MM.1S (cell line): Measurements from ENCODE around the gene HCRTR1.

ENCODE experiments used
- DNase-seq: peaks from one replicate; pipeline ENCODE4 v3.0.0-alpha.2; 2015
- H2AFZ ChIP-seq: fragments of 300-600 bp; sonication (generic); 2 replicates; pipeline ENCODE4 v1.6.0; 2016; ENCODE audit warnings: antibody characterized with exemption, low read length
- H3F3A ChIP-seq: fragments of 300-600 bp; sonication (generic); 2 replicates; pipeline ENCODE4 v1.6.1; 2016; ENCODE audit warnings: mild to moderate bottlenecking, antibody characterized with exemption, low read length, moderate library complexity, mixed read lengths; ENCODE audit not compliant: insufficient read depth
- H3K27ac ChIP-seq: fragments of 300-600 bp; sonication (generic); 2 replicates; pipeline ENCODE4 v1.5.1; 2016; ENCODE audit warnings: mild to moderate bottlenecking, low read length
- H3K27me3 ChIP-seq: fragments of 300-600 bp; sonication (generic); replicated peaks from 2 replicates; pipeline ENCODE4 v1.6.0; 2016; ENCODE audit warnings: low read length; ENCODE audit not compliant: insufficient read depth
- H3K36me3 ChIP-seq: fragments of 300-600 bp; sonication (generic); replicated peaks from 2 replicates; pipeline ENCODE4 v1.6.1; 2016; ENCODE audit warnings: mild to moderate bottlenecking, low read length, mixed read lengths; ENCODE audit not compliant: insufficient read depth
- H3K4me1 ChIP-seq: fragments of 300-600 bp; sonication (generic); 2 replicates; pipeline ENCODE4 v1.6.1; 2016; ENCODE audit warnings: low read length, mixed read lengths
- H3K4me2 ChIP-seq: fragments of 300-600 bp; sonication (generic); 2 replicates; pipeline ENCODE4 v1.6.0; 2016; ENCODE audit warnings: low read depth, low read length
- H3K4me3 ChIP-seq: fragments of 300-600 bp; sonication (generic); 2 replicates; pipeline ENCODE4 v1.5.1; 2016; ENCODE audit warnings: low read length, mixed read lengths
- H3K79me2 ChIP-seq: fragments of 300-600 bp; sonication (generic); 2 replicates; pipeline ENCODE4 v1.6.1; 2016; ENCODE audit warnings: mixed run types, low read length, mixed read lengths
- H3K9ac ChIP-seq: fragments of 300-600 bp; sonication (generic); 2 replicates; pipeline ENCODE4 v1.6.1; 2016; ENCODE audit warnings: low read length, mixed read lengths
- H3K9me2 ChIP-seq: fragments of 300-600 bp; sonication (generic); replicated peaks from 2 replicates; pipeline ENCODE4 v1.6.1; 2016; ENCODE audit warnings: mild to moderate bottlenecking, low read length, mixed read lengths; ENCODE audit not compliant: insufficient read depth
- H3K9me3 ChIP-seq: fragments of 300-600 bp; sonication (generic); replicated peaks from 2 replicates; pipeline ENCODE4 v1.6.1; 2016; ENCODE audit warnings: mild to moderate bottlenecking, low read length, mixed read lengths; ENCODE audit not compliant: insufficient read depth
- H4K20me1 ChIP-seq: fragments of 300-600 bp; sonication (generic); 2 replicates; pipeline ENCODE4 v1.6.1; 2016; ENCODE audit warnings: mild to moderate bottlenecking, low read length, moderate library complexity, mixed read lengths; ENCODE audit not compliant: insufficient read depth
- CTCF ChIP-seq: fragments of 300-600 bp; sonication (generic); IDR thresholded peaks from 2 replicates; pipeline ENCODE4 v1.5.1; 2016; ENCODE audit warnings: antibody characterized with exemption, low read length, mixed read lengths
- EZH2 ChIP-seq: fragments of 300-600 bp; sonication (generic); optimal IDR thresholded peaks from 2 replicates; pipeline ENCODE3; 2017; ENCODE audit warnings: low read depth, mild to moderate bottlenecking, antibody characterized with exemption, low read length, mixed read lengths
- EZH2phosphoT487 ChIP-seq: fragments of 300-600 bp; sonication (generic); IDR thresholded peaks from 2 replicates; pipeline ENCODE4 v1.6.1; 2018; ENCODE audit warnings: antibody characterized with exemption, low read length

The HCRTR1 gene

DNA sequence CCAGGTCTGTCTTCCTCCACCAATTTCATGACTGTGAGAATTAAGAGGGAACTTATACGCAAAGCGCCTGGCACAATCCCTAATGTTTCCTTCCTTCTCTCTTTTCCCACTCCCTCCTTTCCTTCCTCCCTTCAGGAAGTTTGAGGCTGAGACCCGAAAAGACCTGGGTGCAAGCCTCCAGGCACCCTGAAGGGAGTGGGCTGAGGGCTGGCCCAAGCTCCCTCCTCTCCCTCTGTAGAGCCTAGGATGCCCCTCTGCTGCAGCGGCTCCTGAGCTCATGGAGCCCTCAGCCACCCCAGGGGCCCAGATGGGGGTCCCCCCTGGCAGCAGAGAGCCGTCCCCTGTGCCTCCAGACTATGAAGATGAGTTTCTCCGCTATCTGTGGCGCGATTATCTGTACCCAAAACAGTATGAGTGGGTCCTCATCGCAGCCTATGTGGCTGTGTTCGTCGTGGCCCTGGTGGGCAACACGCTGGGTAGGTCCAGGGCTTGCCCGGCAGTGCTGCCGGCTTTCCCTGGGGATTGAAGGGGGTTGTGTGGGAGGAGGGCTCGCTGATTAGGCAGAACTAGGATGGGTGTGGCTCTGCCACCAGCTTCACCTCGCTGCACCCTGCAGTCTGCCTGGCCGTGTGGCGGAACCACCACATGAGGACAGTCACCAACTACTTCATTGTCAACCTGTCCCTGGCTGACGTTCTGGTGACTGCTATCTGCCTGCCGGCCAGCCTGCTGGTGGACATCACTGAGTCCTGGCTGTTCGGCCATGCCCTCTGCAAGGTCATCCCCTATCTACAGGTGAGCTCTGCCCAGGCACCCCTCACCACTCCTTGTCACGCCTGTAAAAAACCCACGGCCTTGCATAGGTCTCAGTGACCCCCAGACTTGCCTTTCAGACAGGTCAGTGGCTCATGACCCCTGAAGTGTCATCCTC is 1.7 kb downstream of the HCRTR1 start:
- TF ChIP-seq CTCF = no peak
- no peak for TF ChIP-seq EZH2
- no peak for TF ChIP-seq EZH2phosphoT487
- H3K79me2 ChIP-seq = no peaks in the 10 kb centered on the region
- no peak overlapping the region for H3K9ac ChIP-seq
- H3F3A ChIP-seq = no peaks in the 10 kb centered on the region
- peaks cover 18% of the 10 kb centered on the region for H3K27me3 ChIP-seq
- H3K4me1 ChIP-seq = no peaks in the 10 kb centered on the region
- H3K9me2 ChIP-seq = no peaks in the 10 kb centered on the region
- H2AFZ ChIP-seq = no peak overlapping the region
- no peaks in the 10 kb centered on the region for H4K20me1 ChIP-seq
- no peak overlapping the region for H3K4me2 ChIP-seq
- no peak overlapping the region for H3K27ac ChIP-seq
- H3K4me3 ChIP-seq = no peak overlapping the region
- DNase-seq = no peak
- no peaks in the 10 kb centered on the region for H3K36me3 ChIP-seq
- H3K9me3 ChIP-seq = no peaks in the 10 kb centered on the region

GRCh38 chr1:31620631-31621497 is 3.4 kb downstream of the HCRTR1 start:
- H3F3A ChIP-seq = no peaks in the 10 kb centered on the region
- no peak overlapping the region for H3K4me3 ChIP-seq
- no peaks in the 10 kb centered on the region for H3K79me2 ChIP-seq
- no peaks in the 10 kb centered on the region for H3K9me3 ChIP-seq
- no peaks in the 10 kb centered on the region for H3K9me2 ChIP-seq
- no peak for TF ChIP-seq EZH2phosphoT487
- TF ChIP-seq EZH2 = no peak
- no peak for TF ChIP-seq CTCF
- no peaks in the 10 kb centered on the region for H4K20me1 ChIP-seq
- H3K4me1 ChIP-seq = no peaks in the 10 kb centered on the region
- H3K9ac ChIP-seq = no peak overlapping the region
- no peak overlapping the region for H3K4me2 ChIP-seq
- no peak overlapping the region for H2AFZ ChIP-seq
- DNase-seq = no peak
- H3K27ac ChIP-seq = no peak overlapping the region
- peaks cover 18% of the 10 kb centered on the region for H3K27me3 ChIP-seq
- no peaks in the 10 kb centered on the region for H3K36me3 ChIP-seq

GRCh38 chr1:31621498-31621820 is 4.0 kb downstream of the HCRTR1 start:
- H3K9ac ChIP-seq = no peak overlapping the region
- no peaks in the 10 kb centered on the region for H3F3A ChIP-seq
- H3K36me3 ChIP-seq = no peaks in the 10 kb centered on the region
- TF ChIP-seq EZH2phosphoT487 (no peak), CTCF (no peak), EZH2 (no peak)
- no peak overlapping the region for H3K4me2 ChIP-seq
- no peaks in the 10 kb centered on the region for H3K4me1 ChIP-seq
- H3K9me3 ChIP-seq = no peaks in the 10 kb centered on the region
- H3K9me2 ChIP-seq = no peaks in the 10 kb centered on the region
- no peak overlapping the region for H2AFZ ChIP-seq
- H3K4me3 ChIP-seq = no peak overlapping the region
- H4K20me1 ChIP-seq = no peaks in the 10 kb centered on the region
- H3K27ac ChIP-seq = no peak overlapping the region
- no peaks in the 10 kb centered on the region for H3K79me2 ChIP-seq
- H3K27me3 ChIP-seq = peaks cover 18% of the 10 kb centered on the region
- DNase-seq = no peak
